Loucy (cell line): Measurements from ENCODE around the gene KCNJ12.
"Not testable (repeated sequence)": the region's sequence is repeated elsewhere in the genome, so short reads cannot be mapped to it uniquely, and the experiment has no call there.

ENCODE experiments used
- H2AFZ ChIP-seq: fragments of 200-600 bp; sonication (generic); 2 replicates; pipeline ENCODE4 v1.6.0; 2016; ENCODE audit warnings: antibody characterized with exemption, mild to moderate bottlenecking, low read length, moderate library complexity
- H3F3A ChIP-seq: fragments of 200-600 bp; 2 replicates; pipeline ENCODE4 v1.6.0; 2016; ENCODE audit warnings: antibody characterized with exemption, low read depth, mild to moderate bottlenecking
- H3K27me3 ChIP-seq: fragments of 200-600 bp; sonication (generic); 2 replicates; pipeline ENCODE4 v1.6.1; 2014; ENCODE audit warnings: low read length, mild to moderate bottlenecking; ENCODE audit not compliant: insufficient read depth, poor library complexity, severe bottlenecking
- H3K36me3 ChIP-seq: fragments of 200-600 bp; sonication (generic); 2 replicates; pipeline ENCODE4 v1.6.1; 2016; ENCODE audit warnings: low read length; ENCODE audit not compliant: insufficient read depth
- H3K4me1 ChIP-seq: fragments of 200-600 bp; sonication (generic); 2 replicates; pipeline ENCODE4 v1.5.1; 2014; ENCODE audit warnings: low read length, mild to moderate bottlenecking; ENCODE audit not compliant: insufficient read depth, poor library complexity, severe bottlenecking
- H3K4me2 ChIP-seq: fragments of 200-600 bp; sonication (generic); 2 replicates; pipeline ENCODE4 v1.6.0; 2014; ENCODE audit warnings: antibody characterized with exemption, low read length, low read depth, mild to moderate bottlenecking; ENCODE audit not compliant: poor library complexity, severe bottlenecking
- H3K4me3 ChIP-seq: fragments of 200-600 bp; sonication (generic); 2 replicates; pipeline ENCODE4 v1.5.1; 2014; ENCODE audit warnings: low read length, mild to moderate bottlenecking, mixed read lengths; ENCODE audit not compliant: poor library complexity, severe bottlenecking
- H3K79me2 ChIP-seq: fragments of 200-600 bp; sonication (generic); 2 replicates; pipeline ENCODE4 v1.6.1; 2014; ENCODE audit warnings: low read length; ENCODE audit not compliant: insufficient read depth
- H3K9ac ChIP-seq: fragments of 200-600 bp; sonication (generic); 2 replicates; pipeline ENCODE4 v1.6.0; 2014; ENCODE audit warnings: mild to moderate bottlenecking, low read depth, low read length, moderate library complexity; ENCODE audit not compliant: poor library complexity, severe bottlenecking
- H3K9me2 ChIP-seq: fragments of 200-600 bp; sonication (generic); replicated peaks from 2 replicates; pipeline ENCODE4 v1.6.1; 2016; ENCODE audit warnings: low read depth, low read length, mixed read lengths
- H3K9me3 ChIP-seq: fragments of 200-600 bp; sonication (generic); 2 replicates; pipeline ENCODE4 v1.6.1; 2014; ENCODE audit warnings: mild to moderate bottlenecking, antibody characterized with exemption, low read length, low read depth; ENCODE audit not compliant: insufficient read depth
- H4K20me1 ChIP-seq: fragments of 200-600 bp; sonication (generic); 2 replicates; pipeline ENCODE4 v1.6.0; 2014; ENCODE audit warnings: antibody characterized with exemption, low read length, mild to moderate bottlenecking; ENCODE audit not compliant: insufficient read depth, poor library complexity, severe bottlenecking
- CTCF ChIP-seq: fragments of 200-600 bp; sonication (generic); conservative IDR thresholded peaks from 2 replicates; pipeline ENCODE4 v1.5.1; 2014; ENCODE audit warnings: mild to moderate bottlenecking, antibody characterized with exemption, low read length
- EZH2phosphoT487 ChIP-seq: fragments of 200-600 bp; IDR thresholded peaks from 2 replicates; pipeline ENCODE4 v1.6.1; 2018; ENCODE audit warnings: antibody characterized with exemption, mild to moderate bottlenecking, moderate library complexity, borderline replicate concordance

KCNJ12 gene

GRCh38 chr17:21399474-21400186 is 23.5 kb downstream of the KCNJ12 start:
- Histone ChIP-seq H3K36me3 (no peaks in the 10 kb centered on the region), H3K9me2 (no peaks in the 10 kb centered on the region), H3K4me1 (no peaks in the 10 kb centered on the region), H3K27me3 (no peaks in the 10 kb centered on the region), H3K79me2 (no peaks in the 10 kb centered on the region), H4K20me1 (no peaks in the 10 kb centered on the region), H3F3A (no peaks in the 10 kb centered on the region), H3K9ac (no peak overlapping the region), H2AFZ (no peak overlapping the region), H3K9me3 (0 out of 2 replicates have a peak, but pooled peaks cover 3% of the 10 kb centered on the region), H3K4me3 (no peak overlapping the region), H3K4me2 (no peak overlapping the region)
- TF ChIP-seq CTCF (no peak), EZH2phosphoT487 (no peak)

- not testable (repeated sequence) for H3F3A ChIP-seq, H3K4me1 ChIP-seq, H3K36me3 ChIP-seq, H3K9me2 ChIP-seq, H3K79me2 ChIP-seq, H3K9ac ChIP-seq, H3K4me2 ChIP-seq, H4K20me1 ChIP-seq, H3K9me3 ChIP-seq, H3K27me3 ChIP-seq, H3K4me3 ChIP-seq, H2AFZ ChIP-seq
These were observed 24.0 kb downstream of the KCNJ12 start for GRCh38 chr17:21400187-21400569.

- no peaks in the 10 kb centered on the region for H3K79me2 ChIP-seq
- no peaks in the 10 kb centered on the region for H3K4me1 ChIP-seq
- no peak overlapping the region for H3K4me2 ChIP-seq
- H3K9ac ChIP-seq = no peak overlapping the region
- H3K9me3 ChIP-seq = 0 out of 2 replicates have a peak, but pooled peaks cover 3% of the 10 kb centered on the region
- H4K20me1 ChIP-seq = no peaks in the 10 kb centered on the region
- H3K9me2 ChIP-seq = no peaks in the 10 kb centered on the region
- H3F3A ChIP-seq = no peaks in the 10 kb centered on the region
- no peak for TF ChIP-seq CTCF
- no peak for TF ChIP-seq EZH2phosphoT487
- H2AFZ ChIP-seq = no peak overlapping the region
- H3K36me3 ChIP-seq = no peaks in the 10 kb centered on the region
- H3K4me3 ChIP-seq = no peak overlapping the region
- no peaks in the 10 kb centered on the region for H3K27me3 ChIP-seq
These were observed 24.8 kb downstream of the KCNJ12 start for GRCh38 chr17:21400816-21401593.

- H3K4me3 ChIP-seq, H3K9me2 ChIP-seq, H3F3A ChIP-seq, H3K79me2 ChIP-seq, H3K4me1 ChIP-seq, H3K27me3 ChIP-seq, H3K9ac ChIP-seq, H2AFZ ChIP-seq, H3K4me2 ChIP-seq, H3K36me3 ChIP-seq, H3K9me3 ChIP-seq, H4K20me1 ChIP-seq: not testable (repeated sequence)
These were observed 26.0 kb downstream of the KCNJ12 start for GRCh38 chr17:21402166-21402571.

GRCh38 chr17:21402926-21403325 is 26.8 kb downstream of the KCNJ12 start:
- not testable (repeated sequence) for H3K4me1 ChIP-seq, H2AFZ ChIP-seq, H3K36me3 ChIP-seq, H3K27me3 ChIP-seq, H3K9ac ChIP-seq, H3F3A ChIP-seq, H3K9me3 ChIP-seq, H3K4me3 ChIP-seq, H3K4me2 ChIP-seq, H3K79me2 ChIP-seq, H4K20me1 ChIP-seq, H3K9me2 ChIP-seq

- not testable (repeated sequence) for H3K4me2 ChIP-seq, H4K20me1 ChIP-seq, H2AFZ ChIP-seq
These were observed 27.9 kb downstream of the KCNJ12 start for GRCh38 chr17:21404106-21404505.

More at GRCh38 chr17:21404106-21404505, 27.9 kb downstream of the KCNJ12 start:
- not testable (repeated sequence) for H3K9me2 ChIP-seq, H3K79me2 ChIP-seq, H3K4me1 ChIP-seq, H3K9me3 ChIP-seq, H3K4me3 ChIP-seq, H3K27me3 ChIP-seq, H3K36me3 ChIP-seq, H3K9ac ChIP-seq, H3F3A ChIP-seq
